ENCODE measurements around the gene NAGPA.

DNA sequence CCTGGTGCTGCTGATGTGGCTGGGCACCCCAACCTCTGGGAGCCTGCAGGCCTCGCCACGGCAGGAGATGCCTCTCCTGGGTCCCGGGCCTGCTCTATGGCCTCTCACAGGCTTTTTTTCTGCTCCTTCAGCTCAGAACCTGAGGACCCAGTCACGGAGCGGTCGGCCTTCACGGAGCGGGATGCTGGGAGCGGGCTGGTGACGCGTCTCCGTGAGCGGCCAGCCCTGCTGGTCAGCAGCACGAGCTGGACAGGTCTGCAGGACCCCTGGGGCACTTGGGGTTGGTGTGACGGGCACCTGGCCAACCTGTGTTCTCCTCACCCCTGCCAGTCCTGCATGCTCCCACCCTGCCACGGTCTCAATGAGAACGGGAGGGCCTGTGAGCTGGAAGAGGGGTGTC, 44.9 kb upstream of the NAGPA start:
- TF ChIP-seq CTCF (IDR thresholded peaks at IDR 0.05) (no peak), POLR2A (IDR thresholded peaks at IDR 0.05) (no peak)

Measured in esophagus squamous epithelium (tissue), 4 donors.